NCI-H1092 treated with DMSO at 0.1 percent for 48 hours (cell line): Measurements from ENCODE around the gene USP2.

Experiments
- DNase-seq: peaks from one replicate; lab custom pipeline; 2025; lab: John Stamatoyannopoulos, UW

USP2 gene, protein sequence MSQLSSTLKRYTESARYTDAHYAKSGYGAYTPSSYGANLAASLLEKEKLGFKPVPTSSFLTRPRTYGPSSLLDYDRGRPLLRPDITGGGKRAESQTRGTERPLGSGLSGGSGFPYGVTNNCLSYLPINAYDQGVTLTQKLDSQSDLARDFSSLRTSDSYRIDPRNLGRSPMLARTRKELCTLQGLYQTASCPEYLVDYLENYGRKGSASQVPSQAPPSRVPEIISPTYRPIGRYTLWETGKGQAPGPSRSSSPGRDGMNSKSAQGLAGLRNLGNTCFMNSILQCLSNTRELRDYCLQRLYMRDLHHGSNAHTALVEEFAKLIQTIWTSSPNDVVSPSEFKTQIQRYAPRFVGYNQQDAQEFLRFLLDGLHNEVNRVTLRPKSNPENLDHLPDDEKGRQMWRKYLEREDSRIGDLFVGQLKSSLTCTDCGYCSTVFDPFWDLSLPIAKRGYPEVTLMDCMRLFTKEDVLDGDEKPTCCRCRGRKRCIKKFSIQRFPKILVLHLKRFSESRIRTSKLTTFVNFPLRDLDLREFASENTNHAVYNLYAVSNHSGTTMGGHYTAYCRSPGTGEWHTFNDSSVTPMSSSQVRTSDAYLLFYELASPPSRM

DNA sequence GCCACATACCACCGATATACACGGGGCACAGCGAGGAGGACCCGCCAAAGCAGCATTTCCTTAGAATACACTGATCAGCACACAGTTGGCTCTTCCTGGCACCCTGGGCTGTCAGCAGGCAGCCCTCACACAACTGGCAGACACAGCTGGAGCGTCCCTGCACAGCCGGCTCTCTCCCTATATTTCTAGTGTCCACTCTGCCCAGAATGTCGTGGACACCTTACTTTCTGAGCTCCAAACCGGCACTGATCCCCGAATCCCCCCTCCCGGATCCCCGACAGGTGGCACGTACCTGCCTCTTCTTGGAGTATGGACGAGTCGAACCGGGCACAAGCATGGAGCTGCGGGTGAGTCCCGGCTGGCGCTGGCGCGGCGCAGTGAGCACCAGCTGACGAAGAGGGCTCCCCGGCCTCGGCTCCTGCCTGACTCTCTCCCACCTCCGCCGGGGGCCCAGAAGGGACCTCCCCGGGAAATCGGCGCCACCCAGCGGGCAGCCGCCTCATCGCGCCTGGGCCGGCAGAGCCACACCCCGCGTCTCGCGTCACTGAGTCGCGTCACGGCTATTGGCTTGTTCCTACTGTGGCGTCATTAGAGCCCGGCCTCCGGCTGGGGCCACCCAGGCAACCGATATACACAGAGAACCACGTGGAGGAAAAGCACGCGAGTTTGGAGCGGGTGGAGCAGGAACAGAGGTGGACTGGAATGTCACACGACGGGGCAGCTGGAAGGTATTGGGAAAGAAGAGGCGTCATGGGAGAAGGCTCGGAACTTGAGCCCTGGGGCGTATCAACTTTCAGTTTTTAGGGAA lies at the start of gene USP2:
Gene USP2, minus strand, starts transcription at position 510 of the 808 bp plus-strand sequence. CDS start 8,210 bp downstream, outside the sequence.
- DNase-seq = peak; percentile 97

DNA sequence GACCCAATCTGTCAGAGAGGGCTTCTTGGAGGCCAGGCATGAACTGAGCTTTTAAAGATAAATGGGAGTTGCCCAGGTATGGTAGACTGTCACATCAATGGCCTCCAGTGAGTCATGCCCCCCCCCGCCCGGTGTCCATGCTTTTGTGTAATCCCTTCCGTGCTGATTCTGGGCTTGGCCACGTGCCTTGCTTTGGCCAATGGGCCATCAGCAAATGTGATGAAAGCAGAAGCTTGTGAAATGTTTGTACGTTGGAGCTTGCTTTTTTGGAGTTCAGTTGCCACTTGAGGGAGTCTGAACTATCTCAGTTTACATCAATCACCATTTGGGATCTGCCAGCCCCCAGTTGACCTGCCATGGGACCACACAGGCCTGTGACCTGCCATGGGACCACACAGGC lies 45.8 kb upstream of the USP2 start:
- no peak for DNase-seq

- DNase-seq = no peak
Observed at GRCh38 chr11:119426142-119426541, 44.7 kb upstream of the USP2 start.

DNA sequence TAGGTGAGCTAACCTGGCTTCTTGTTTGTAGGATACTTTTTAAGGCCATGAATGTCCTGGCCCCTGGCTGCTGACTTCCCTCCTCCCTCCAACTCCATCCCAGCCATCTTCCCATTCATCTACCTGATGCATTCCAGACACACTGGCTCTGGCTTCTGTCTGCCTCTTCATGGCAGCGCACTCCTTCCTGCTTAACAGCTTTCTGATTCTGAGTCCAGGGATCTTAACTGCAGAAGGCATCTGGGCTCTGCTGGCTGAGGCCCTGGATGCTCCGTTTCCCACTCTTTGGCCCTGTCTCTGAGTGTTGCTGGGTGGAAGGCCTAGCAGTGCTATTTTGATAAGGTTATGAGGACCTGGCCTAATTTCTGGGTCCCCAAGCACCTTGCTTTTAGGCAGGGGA lies 43.3 kb upstream of the USP2 start:
- DNase-seq = no peak

DNA sequence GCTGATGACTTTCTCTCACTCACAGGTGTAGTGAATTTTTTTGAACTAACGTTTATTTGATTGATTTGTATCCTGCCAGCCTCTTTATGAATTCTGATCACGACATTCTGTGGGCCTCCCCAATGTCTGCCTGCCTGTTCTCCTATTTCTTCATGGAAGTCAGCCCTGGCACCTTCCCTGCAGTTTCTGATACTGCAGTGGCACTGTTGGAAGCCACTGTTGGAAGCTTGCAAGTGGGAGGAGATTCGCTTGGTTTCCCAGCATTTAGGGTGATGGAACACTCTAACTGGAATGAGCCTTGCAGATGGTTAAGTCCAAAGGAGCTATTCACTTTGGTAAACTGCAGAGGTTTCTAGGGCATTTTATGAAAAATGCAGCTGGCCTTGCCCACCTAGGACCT lies 42.8 kb upstream of the USP2 start:
- no peak for DNase-seq

- DNase-seq = no peak
Observed at GRCh38 chr11:119423509-119424254, 42.2 kb upstream of the USP2 start.

- peak; percentile 72 for DNase-seq
Observed at GRCh38 chr11:119422809-119423508, 41.5 kb upstream of the USP2 start, which contains the start of gene THY1. TSS of gene THY1 (minus strand) at chr11:119423172. CDS start at chr11:119420905, 2,267 bp downstream.

GRCh38 chr11:119421941-119422808 lies 40.7 kb upstream of the USP2 start:
- peak; percentile 59 for DNase-seq

- DNase-seq = no peak
Observed at GRCh38 chr11:119421351-119421750, 39.9 kb upstream of the USP2 start.

DNA sequence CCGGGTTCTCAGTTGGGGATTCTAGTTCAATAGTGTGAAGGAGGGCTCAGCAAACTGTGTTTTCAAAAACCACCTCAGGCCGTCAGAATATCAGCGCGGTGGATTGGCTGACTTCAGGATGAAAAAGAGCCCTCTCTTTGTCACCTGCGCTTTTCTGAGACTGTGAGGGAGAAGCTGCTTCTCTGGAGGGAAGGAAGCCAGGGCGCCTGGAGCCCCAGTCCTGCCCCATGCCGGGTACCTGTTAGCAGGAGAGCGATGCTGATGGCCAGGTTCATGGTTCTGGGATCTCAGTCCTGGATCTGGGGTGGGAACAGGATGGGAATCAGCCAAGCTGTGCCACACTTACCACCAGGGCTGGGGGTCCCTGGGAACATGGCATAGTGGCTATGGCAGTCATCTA lies 39.1 kb upstream of the USP2 start:
- no peak for DNase-seq

- DNase-seq = no peak
Observed at GRCh38 chr11:119419834-119420492, 38.5 kb upstream of the USP2 start.

DNA sequence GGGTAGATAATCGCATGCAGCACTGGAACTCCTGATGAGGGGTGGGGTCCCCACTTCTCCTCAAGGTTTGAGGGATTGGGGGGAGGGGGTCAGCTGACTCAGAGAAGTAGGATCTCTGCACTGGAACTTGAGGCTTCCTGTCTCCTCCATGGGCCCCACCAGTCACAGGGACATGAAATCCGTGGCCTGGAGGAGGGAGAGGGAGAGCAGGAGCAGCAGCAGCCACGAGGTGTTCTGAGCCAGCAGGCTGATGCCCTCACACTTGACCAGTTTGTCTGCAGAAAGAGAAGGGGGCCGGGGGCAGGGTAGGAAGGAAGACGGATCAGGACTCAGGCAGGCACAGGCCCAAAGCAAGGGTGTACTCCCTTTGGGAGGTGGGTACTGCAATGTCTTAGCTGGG lies 37.8 kb upstream of the USP2 start:
- DNase-seq = no peak

GRCh38 chr11:119418759-119419158 lies 37.3 kb upstream of the USP2 start:
- no peak for DNase-seq

DNA sequence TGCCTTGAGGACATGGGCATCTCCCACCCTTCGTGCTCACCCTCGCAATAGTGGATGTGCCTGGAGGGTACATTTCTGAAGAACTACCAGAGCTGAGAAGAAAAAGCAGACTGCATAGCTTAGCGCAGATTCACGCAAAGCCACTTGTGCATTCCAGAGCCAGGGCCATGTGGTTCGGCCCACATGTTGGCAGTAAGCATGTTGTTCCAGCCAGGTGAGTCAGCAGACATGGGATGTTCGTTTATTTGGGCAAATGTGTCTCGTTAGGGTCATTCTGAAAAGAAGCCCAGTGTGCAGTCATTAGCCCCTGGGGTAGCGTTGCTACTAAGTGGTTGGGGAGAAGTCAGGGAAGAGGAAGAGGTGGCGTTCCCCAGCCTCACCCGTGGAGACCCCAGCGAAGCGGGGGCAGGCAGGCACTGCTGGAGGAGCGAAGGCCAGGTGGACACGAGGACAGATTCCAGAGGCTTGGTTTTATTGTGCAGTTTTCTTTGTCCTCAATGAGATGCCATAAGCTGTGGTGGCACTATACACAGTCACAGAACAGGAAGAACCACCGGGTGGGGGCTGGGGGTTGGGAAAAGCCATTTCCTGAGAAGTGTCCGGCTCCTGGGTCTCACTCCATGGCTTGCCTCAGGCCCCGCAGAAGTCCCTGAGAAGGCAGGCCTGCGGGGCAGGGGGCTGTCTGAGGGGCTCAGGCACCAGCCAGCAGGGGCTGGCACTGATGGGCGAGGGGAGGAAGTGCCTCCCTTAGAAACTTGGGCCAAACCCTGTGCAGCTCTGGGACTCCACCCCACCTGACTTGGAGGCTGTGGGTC lies 36.4 kb upstream of the USP2 start:
- DNase-seq = no peak

GRCh38 chr11:119416606-119417580 lies 35.4 kb upstream of the USP2 start:
- no peak for DNase-seq

DNA sequence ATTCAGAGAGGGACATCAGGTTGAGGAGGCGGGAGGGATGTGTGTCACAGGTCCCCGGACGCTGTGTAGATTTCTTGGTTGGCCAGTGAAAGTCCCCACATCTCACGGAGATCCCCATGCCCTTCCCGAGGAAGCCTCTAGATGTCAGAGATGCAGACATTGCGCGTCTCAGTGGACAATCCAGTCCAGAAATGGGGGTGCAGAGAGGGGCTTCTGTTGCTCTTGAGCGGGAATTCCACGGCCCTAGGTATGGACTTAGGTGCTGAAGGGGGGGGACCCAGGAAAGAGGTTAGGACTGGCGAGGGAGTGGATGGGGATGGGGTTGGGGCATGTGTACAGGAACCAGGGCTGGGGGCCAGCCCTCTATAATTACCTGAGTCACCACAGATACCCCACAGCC lies 34.5 kb upstream of the USP2 start:
- no peak for DNase-seq

GRCh38 chr11:119415517-119415916 lies 34.0 kb upstream of the USP2 start:
- no peak for DNase-seq

DNA sequence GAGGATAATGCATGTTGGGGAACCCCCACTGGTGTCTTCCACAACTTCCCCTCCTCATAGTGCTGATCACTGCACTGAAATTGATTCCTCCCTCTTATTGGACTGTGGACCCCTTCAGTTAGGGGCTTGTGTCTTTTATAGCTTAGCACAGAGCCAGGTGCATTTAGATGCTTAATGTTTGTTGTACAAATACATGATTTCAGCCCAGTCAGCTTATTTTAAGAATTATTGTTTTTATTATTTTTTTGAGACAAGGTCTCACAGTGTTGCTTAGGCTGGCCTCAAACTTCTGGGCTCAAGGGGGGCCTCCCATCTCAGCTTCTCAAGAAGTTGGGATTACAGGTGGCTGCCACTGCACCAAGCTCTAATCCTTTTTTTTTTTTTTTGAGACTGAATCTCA lies 33.2 kb upstream of the USP2 start:
- DNase-seq = no peak
